Endothelial cell of umbilical vein (primary cell): Measurements from ENCODE around the gene EVX1.

ENCODE experiments used
- EZH2 ChIP-seq: IDR thresholded peaks from 2 replicates; pipeline ENCODE4 v1.6.1; 2012; ENCODE audit warnings: borderline replicate concordance, low read depth, mild to moderate bottlenecking, moderate library complexity, low read length, inconsistent platforms; ENCODE audit not compliant: severe bottlenecking
- GATA2 ChIP-seq: IDR thresholded peaks from 2 replicates; pipeline ENCODE4 v1.7.0; 2011; ENCODE audit warnings: low read depth, mild to moderate bottlenecking, moderate library complexity, mixed read lengths, low read length; ENCODE audit not compliant: insufficient read length, insufficient read depth
- POLR2A ChIP-seq: IDR thresholded peaks from 2 replicates; pipeline ENCODE4 v1.6.1; 2012; ENCODE audit warnings: low read depth, mild to moderate bottlenecking, control low read depth, low read length
- POLR2AphosphoS5 ChIP-seq: IDR thresholded peaks from 2 replicates; pipeline ENCODE4 v1.6.1; 2012; ENCODE audit warnings: low read depth, mild to moderate bottlenecking, control low read depth, low read length, moderate library complexity; ENCODE audit not compliant: insufficient read depth
- TF ChIP-seq, protein P1 (sequence below), 2 donors: IDR thresholded peaks; 1 replicate in 1 of 2; 2 replicates in 1 of 2; pipeline ENCODE4 v1.5.1; 2011; ENCODE audit warnings: low read length in 2 of 2, mild to moderate bottlenecking in 2 of 2, moderate library complexity in 2 of 2, control low read depth in 1 of 2, inconsistent platforms in 1 of 2, low read depth in 1 of 2; ENCODE audit not compliant: insufficient read depth in 1 of 2; ENCODE audit errors: extremely low read depth in 1 of 2
- TF ChIP-seq, protein P2 (sequence below): IDR thresholded peaks from 2 replicates; pipeline ENCODE4 v1.6.1; 2011; ENCODE audit not compliant: insufficient read depth, insufficient read length

DNA sequence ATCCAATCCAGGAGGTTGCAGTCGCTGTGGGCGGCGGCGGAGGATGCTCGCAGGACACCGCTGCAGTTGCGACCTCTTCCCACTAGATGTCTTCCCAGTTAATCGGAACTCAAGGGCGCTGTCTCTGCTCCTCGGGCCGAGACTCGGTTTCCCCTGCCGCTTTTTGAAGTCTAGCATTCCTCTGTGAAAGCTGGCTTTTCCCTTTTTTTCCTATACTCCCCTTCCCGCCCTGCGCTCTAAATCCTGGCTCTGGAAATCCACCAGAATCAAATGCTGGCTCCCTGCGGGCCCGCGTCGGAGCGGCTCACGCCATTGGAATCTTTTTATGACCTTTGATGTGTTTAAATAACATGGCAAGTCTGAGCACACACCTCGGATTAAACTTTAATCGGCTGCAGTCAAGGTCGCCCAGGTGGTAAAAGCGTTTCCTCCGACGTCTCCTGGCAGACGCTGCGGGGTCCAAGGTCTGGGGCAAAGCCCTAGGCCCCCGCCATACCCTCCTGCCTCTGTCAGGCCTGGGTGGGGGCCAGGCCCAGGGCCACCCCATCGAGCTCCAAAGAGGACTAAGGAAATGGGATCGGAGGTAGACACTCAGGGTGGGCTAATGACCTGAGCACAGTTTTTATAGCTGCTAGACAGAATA, 32.0 kb upstream of the EVX1 start:
- TF ChIP-seq, protein P1, sequence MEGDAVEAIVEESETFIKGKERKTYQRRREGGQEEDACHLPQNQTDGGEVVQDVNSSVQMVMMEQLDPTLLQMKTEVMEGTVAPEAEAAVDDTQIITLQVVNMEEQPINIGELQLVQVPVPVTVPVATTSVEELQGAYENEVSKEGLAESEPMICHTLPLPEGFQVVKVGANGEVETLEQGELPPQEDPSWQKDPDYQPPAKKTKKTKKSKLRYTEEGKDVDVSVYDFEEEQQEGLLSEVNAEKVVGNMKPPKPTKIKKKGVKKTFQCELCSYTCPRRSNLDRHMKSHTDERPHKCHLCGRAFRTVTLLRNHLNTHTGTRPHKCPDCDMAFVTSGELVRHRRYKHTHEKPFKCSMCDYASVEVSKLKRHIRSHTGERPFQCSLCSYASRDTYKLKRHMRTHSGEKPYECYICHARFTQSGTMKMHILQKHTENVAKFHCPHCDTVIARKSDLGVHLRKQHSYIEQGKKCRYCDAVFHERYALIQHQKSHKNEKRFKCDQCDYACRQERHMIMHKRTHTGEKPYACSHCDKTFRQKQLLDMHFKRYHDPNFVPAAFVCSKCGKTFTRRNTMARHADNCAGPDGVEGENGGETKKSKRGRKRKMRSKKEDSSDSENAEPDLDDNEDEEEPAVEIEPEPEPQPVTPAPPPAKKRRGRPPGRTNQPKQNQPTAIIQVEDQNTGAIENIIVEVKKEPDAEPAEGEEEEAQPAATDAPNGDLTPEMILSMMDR (IDR thresholded peaks at IDR 0.05; ENCODE audit: extremely low read depth in 1 of 2, insufficient read depth in 1 of 2, low read depth in 1 of 2, low read length in 2 of 2), result peak; percentile 56 to 82
- TF ChIP-seq POLR2A (no peak), POLR2AphosphoS5 (no peak), EZH2 (peak; percentile 39), GATA2 (no peak)
- TF ChIP-seq, protein P2, sequence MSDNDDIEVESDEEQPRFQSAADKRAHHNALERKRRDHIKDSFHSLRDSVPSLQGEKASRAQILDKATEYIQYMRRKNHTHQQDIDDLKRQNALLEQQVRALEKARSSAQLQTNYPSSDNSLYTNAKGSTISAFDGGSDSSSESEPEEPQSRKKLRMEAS, result no peak
